ENCODE results near the gene PTH2R. TPM values are rescaled to one million over a fixed set of nuclear protein-coding genes. Genes with fewer than 3 reads are reported as not detected.

Gene PTH2R
- total and polyA plus RNA-seq, 2 experiments from 2014 or later: 0.18 to 0.38 TPM

Other genes starting within 250 kb of the PTH2R start
- gene CRYGA, start 243.2 kb upstream of the PTH2R start, total RNA-seq (2014; rRNA removed; shearing (Covaris generic)): not detected in 2 replicates
- gene CRYGA, start 243.2 kb upstream of the PTH2R start, polyA plus RNA-seq (2016; fragmentation: Nextera tagmentation; extraction: Ambion mirVana): not detected in 2 replicates
- gene C2orf80, start 216.8 kb upstream of the PTH2R start, total RNA-seq (2014; rRNA removed; shearing (Covaris generic)): 3.1 TPM in 1 of 2 replicates, not detected in the other
- gene C2orf80, start 216.8 kb upstream of the PTH2R start, polyA plus RNA-seq (2016; fragmentation: Nextera tagmentation; extraction: Ambion mirVana): 0.64 and 0.92 TPM in 2 replicates
- gene IDH1, start 151.7 kb upstream of the PTH2R start, total RNA-seq (2014; rRNA removed; shearing (Covaris generic)): 536 and 559 TPM in 2 replicates
- 276 and 315 TPM in 2 replicates for gene IDH1, start 151.7 kb upstream of the PTH2R start, polyA plus RNA-seq (2016; fragmentation: Nextera tagmentation; extraction: Ambion mirVana)
- 41.1 and 48.0 TPM in 2 replicates for gene PIKFYVE, start 140.5 kb upstream of the PTH2R start, total RNA-seq (2014; rRNA removed; shearing (Covaris generic))
- 14.7 and 15.1 TPM in 2 replicates for gene PIKFYVE, start 140.5 kb upstream of the PTH2R start, polyA plus RNA-seq (2016; fragmentation: Nextera tagmentation; extraction: Ambion mirVana)

All from GM23338 (cell line).